OCI-LY3 (cell line): ENCODE measurements around the gene ARHGAP27.

Source experiments
- EZH2phosphoT487 ChIP-seq: fragments of 200-600 bp; shearing (Covaris generic); IDR thresholded peaks from 2 replicates; pipeline ENCODE4 v1.6.1; 2018; ENCODE audit warnings: antibody characterized with exemption, mixed run types, low read depth
- TF ChIP-seq, protein P1 (sequence below): fragments of 200-600, 300-600 bp; sonication (generic); IDR thresholded peaks from 2 replicates; pipeline ENCODE4 v1.5.1; 2014; ENCODE audit warnings: antibody characterized with exemption, low read length, low read depth

DNA sequence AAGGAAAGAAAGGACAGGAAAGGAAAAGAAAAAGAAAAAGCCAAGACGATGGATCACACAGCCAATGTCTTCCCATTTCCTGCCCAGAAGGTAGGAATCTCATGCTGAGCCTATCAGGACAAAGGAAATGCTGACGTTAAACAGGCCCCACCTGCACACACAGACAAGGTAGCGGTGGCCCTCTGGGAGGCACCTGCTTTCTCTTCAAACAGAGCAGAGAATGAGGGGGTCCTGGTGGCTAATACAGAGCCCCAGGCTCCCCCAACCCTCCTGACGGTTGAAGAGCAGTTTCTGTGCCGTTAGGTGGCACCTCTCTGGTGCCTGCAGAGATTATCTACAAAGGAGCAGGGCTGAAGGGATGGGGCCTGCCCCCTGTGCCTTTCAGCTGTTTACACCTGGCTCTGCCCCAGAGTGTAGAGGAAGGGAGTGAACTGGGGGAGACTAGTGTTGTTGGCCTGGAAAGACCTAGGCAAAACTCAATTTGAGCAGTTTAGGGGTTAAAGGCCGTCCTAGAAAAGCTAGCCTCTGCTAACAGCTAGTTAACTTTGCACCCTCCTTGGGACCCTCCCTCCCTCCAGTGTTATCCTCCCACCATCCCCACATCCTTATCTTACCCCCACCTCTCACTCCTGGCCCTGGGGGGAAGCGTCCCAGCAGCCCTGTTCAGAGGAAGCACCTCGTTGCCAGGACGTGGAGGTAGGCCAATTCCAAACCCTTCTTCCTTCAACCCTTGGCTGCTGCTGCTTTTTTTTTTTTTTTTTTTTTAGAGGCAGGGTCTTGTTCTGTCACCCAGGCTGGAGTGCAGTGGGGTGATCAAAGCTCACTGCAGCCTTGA is 56.3 kb downstream of the ARHGAP27 start:
- TF ChIP-seq, protein P1, sequence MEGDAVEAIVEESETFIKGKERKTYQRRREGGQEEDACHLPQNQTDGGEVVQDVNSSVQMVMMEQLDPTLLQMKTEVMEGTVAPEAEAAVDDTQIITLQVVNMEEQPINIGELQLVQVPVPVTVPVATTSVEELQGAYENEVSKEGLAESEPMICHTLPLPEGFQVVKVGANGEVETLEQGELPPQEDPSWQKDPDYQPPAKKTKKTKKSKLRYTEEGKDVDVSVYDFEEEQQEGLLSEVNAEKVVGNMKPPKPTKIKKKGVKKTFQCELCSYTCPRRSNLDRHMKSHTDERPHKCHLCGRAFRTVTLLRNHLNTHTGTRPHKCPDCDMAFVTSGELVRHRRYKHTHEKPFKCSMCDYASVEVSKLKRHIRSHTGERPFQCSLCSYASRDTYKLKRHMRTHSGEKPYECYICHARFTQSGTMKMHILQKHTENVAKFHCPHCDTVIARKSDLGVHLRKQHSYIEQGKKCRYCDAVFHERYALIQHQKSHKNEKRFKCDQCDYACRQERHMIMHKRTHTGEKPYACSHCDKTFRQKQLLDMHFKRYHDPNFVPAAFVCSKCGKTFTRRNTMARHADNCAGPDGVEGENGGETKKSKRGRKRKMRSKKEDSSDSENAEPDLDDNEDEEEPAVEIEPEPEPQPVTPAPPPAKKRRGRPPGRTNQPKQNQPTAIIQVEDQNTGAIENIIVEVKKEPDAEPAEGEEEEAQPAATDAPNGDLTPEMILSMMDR: peak; percentile 32
- no peak for TF ChIP-seq EZH2phosphoT487
